ENCODE data around the gene NPIPB8. TPM values are rescaled to one million over a fixed set of nuclear protein-coding genes. Genes with fewer than 3 reads are reported as not detected.
A peak's percentile ranks its signal among the peaks of the same experiment; 100 is the strongest.
"Not testable (repeated sequence)": the region's sequence is repeated elsewhere in the genome, so short reads cannot be mapped to it uniquely, and the experiment has no call there.

Gene NPIPB8
- total RNA-seq, 4 donors from 2014 or later = 0.22 TPM; not detected in 3

DNA sequence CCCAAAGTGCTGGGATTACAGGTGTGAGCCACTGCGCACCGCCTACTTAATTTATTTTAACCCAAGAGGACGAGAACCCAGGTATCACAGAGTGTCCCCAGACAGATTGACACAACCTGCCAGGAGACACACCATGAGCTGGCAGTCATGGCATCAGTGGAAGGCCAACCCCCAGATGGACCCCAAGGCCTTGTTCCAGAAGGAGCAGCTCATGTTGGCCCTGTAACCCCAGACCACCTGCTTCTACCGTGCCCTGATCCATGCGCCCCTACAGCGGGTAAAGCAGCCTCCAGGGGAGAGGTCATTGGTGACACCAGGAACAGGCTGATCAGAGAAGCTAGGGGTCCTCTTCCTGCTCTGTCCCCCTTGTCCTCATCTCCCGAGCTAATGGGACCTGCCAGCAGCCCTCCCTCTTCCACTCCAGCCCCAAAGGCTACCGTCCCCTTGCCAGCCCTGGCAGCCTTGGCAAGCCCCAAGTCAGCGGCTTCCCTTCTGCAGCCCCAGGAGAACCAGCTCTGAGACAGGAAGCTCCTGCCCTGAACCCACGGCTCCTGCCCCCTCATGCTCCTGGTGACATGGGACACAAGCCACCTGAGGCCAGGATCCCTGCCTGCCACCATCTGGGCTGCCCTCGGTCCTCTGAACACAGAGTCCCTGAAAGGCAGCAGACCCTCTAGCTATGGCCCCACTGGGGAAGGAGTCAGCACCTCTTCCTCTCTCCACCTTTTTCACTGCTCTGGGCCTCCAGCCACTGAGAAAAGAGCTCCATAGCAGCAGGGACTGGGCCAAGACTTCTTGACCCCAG lies 34.3 kb upstream of the NPIPB8 start:
- H3K9me3 ChIP-seq = no peaks in the 10 kb centered on the region
- no peak overlapping the region for H3K27ac ChIP-seq

DNA sequence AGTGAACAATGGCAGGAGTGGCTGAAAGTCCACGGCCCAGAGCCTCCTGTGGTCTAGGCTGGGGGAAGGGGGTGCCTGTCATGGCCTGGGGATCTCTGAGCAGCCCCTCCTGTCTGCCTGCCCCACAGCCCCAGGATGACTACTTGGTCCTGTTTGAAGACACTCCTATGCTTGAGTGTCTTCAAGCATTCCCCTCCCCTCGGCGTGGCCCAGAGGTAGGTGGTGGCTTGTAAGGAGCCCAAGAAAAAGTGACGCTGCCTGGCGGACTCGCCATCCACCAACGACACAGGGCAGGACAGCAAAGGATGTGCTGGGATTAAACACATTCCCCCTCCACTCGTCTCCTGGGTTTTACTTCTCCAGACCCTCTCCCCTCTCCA lies 33.7 kb upstream of the NPIPB8 start:
- no peak overlapping the region for H3K27ac ChIP-seq
- peaks cover 0 to 17% (median 0%) of the 10 kb centered on the region in 3 donors for H3K36me3 ChIP-seq
- no peak for DNase-seq
- no peak overlapping the region for H3K4me3 ChIP-seq
- intact Hi-C loops (cut with DNase I) = no loop called here
- no peak for TF ChIP-seq POLR2A (IDR thresholded peaks at IDR 0.05)
- TF ChIP-seq, protein P1, sequence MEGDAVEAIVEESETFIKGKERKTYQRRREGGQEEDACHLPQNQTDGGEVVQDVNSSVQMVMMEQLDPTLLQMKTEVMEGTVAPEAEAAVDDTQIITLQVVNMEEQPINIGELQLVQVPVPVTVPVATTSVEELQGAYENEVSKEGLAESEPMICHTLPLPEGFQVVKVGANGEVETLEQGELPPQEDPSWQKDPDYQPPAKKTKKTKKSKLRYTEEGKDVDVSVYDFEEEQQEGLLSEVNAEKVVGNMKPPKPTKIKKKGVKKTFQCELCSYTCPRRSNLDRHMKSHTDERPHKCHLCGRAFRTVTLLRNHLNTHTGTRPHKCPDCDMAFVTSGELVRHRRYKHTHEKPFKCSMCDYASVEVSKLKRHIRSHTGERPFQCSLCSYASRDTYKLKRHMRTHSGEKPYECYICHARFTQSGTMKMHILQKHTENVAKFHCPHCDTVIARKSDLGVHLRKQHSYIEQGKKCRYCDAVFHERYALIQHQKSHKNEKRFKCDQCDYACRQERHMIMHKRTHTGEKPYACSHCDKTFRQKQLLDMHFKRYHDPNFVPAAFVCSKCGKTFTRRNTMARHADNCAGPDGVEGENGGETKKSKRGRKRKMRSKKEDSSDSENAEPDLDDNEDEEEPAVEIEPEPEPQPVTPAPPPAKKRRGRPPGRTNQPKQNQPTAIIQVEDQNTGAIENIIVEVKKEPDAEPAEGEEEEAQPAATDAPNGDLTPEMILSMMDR (IDR thresholded peaks at IDR 0.05) = no peak
- 71 to 86% methylated on average over 6 to 8 of the region's 8 CpGs for WGBS, 2 donors
- H3K9me3 ChIP-seq = no peaks in the 10 kb centered on the region
- peaks cover 0 to 5% (median 0%) of the 10 kb centered on the region in 4 donors for H3K27me3 ChIP-seq
- peaks cover 0 to 3% (median 0%) of the 10 kb centered on the region in 3 donors for H3K4me1 ChIP-seq

More for the DNA sequence above, 34.3 kb upstream of the NPIPB8 start:
- peaks cover 0 to 17% (median 0%) of the 10 kb centered on the region in 3 donors for H3K36me3 ChIP-seq
- TF ChIP-seq POLR2A (IDR thresholded peaks at IDR 0.05) = no peak
- TF ChIP-seq, protein P1 (IDR thresholded peaks at IDR 0.05) = no peak
- H3K4me3 ChIP-seq = no peak overlapping the region
- WGBS, 2 donors = 78 to 100% methylated on average over 1 to 11 of the region's 11 CpGs
- H3K27me3 ChIP-seq = peaks cover 0 to 5% (median 0%) of the 10 kb centered on the region in 4 donors
- no peak for DNase-seq
- intact Hi-C loops (cut with DNase I) = no loop called here
- H3K4me1 ChIP-seq = no peaks in the 10 kb centered on the region

DNA sequence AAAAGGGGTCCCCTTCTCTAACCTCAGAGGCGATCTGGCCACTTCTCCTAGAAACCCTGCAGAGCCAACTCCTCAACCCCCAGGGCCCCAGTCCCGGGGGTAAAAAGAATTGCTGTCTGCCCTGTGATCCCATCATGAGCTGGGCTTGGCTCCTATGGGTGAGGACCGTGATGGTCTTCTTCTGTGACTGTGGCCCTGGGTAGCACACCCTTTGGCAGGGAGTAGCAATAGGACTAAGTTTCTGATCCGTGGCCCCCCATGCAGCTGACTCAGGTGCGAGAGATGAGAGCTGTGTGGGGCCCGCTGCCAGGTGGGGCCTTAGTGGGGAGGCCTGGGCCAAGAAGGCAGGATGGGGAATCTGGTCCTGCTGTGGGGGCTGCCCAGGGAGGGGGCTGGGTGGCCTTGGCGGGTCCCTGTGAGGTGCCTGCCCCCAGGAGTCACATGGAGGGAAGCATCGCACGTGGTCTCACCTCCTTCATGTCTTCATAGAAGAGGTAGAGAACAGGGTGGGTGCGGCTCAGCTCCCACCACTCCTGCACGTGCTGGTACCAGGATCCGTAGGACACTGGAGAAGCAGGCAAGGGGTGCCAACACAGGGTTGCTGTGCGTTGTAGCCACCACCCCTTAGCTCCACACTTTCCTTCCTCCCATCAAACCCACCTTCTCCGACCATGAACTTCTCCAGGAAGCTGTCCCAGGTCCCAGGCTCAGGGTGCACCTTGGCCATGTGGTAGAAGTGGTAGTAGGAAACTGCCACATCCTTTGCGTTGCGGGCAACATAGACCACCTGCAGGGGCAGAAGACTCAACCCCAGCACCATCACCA lies 31.4 kb upstream of the NPIPB8 start:
- TF ChIP-seq POLR2A (IDR thresholded peaks at IDR 0.05) = no peak
- TF ChIP-seq, protein P1 (IDR thresholded peaks at IDR 0.05) = no peak
- no peak overlapping the region for H3K27ac ChIP-seq
- peaks cover 0 to 21% (median 4%) of the 10 kb centered on the region in 3 donors for H3K4me1 ChIP-seq
- H3K27me3 ChIP-seq = peaks cover 0 to 3% (median 0%) of the 10 kb centered on the region in 4 donors
- no peak for DNase-seq
- intact Hi-C loops (cut with DNase I) = no loop called here
- WGBS, 2 donors = 87 to 88% methylated on average over 3 to 13 of the region's 16 CpGs
- H3K36me3 ChIP-seq = peaks cover 0 to 17% (median 0%) of the 10 kb centered on the region in 3 donors
- H3K9me3 ChIP-seq = no peaks in the 10 kb centered on the region
- H3K4me3 ChIP-seq = no peak overlapping the region

DNA sequence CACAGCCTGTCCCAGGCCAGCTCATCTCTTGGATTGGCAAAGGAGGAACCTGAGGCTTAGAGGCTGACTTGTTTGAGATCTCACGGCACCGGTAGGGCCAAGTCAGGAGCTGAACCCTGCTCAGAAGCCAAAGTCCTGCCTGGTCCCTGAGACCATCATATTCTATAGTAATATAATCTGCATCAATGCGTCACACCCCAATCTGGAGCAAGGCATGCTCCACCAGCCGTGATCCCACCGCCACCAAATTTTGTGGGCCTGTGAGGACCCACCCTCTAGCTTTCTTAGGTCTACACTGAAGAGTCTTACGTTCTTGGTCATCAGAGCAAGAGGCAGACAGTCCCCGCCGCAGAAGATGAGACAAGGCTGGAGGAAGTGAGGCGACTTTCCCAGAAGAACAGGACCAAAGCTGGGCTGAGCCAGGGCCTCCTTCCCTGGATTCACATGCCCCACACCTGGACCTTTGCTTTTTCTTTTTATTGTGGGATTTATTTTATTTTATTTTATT lies 30.7 kb upstream of the NPIPB8 start:
- peaks cover 0 to 17% (median 0%) of the 10 kb centered on the region in 3 donors for H3K36me3 ChIP-seq
- H3K9me3 ChIP-seq = no peaks in the 10 kb centered on the region
- H3K4me3 ChIP-seq = no peak overlapping the region
- intact Hi-C loops (cut with DNase I) = no loop called here
- TF ChIP-seq, protein P1 (IDR thresholded peaks at IDR 0.05) = no peak
- no peak for TF ChIP-seq POLR2A (IDR thresholded peaks at IDR 0.05)
- WGBS, 2 donors = 96 to 99% methylated on average over 7 to 9 of the region's 9 CpGs
- peaks cover 0 to 21% (median 4%) of the 10 kb centered on the region in 3 donors for H3K4me1 ChIP-seq
- DNase-seq = no peak
- no peaks in the 10 kb centered on the region for H3K27me3 ChIP-seq
- H3K27ac ChIP-seq = no peak overlapping the region

DNA sequence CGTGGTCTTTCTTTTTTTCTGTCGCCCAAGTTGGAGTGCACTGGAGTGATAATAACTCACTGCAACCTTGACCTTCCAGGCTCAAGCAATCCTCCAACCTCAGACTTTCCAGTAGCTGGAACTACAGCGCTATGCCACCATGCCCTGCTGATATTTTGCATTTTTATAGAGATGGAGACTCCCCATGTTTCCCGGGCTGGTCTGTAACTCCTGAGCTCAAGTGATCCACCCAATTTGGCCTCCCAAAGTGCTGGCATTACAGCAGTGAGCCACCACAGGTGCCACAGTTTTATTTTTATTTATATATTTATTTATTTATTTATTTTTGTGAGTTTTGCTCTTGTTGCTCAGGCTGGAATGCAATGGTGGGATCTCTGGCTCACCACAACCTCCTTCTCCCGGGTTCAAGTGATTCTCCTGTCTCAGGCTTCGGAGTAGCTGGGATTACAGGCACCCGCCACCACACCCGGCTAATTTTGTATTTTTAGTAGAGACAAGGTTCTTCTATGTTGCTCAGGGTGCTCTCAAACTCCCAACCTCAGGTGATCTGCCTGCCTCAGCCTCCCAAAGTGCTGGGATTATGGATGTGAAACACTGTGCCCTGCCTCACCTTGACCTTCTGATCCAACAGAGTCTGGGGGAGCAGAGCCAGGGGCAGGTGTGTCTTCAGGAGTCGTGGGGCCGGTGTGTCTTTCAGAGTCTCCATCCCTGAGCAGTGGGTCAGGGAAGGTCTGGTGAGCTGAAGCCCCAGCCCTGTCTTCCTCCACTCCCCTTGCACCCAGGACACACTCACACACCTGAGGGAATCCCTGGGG lies 30.0 kb upstream of the NPIPB8 start:
- H3K4me3 ChIP-seq = not testable (repeated sequence)
- H3K4me1 ChIP-seq = peaks cover 0 to 21% (median 4%) of the 10 kb centered on the region in 3 donors

DNA sequence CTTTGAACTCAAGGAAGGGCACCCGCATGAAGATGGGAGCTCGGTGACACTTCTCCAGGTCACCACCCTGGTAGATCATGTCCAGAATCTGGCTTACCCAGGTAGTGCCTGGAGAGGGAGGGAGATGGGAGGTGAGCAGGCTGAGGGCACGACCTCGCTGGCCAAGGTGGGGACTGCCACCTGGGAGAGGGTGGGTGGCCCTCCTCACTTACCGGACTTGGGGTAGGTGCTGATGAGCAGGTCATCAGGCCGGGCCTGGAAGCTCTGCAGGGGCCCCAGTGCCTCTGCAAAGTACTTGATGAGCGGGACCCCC lies 29.4 kb upstream of the NPIPB8 start:
- 90 to 100% methylated on average over 1 to 7 of the region's 7 CpGs for WGBS, 2 donors
- DNase-seq; intact Hi-C loops (cut with DNase I); H3K27ac ChIP-seq; H3K9me3 ChIP-seq; H3K4me3 ChIP-seq; H3K27me3 ChIP-seq: not testable (repeated sequence)
- Histone ChIP-seq H3K4me1 (peaks cover 0 to 21% (median 4%) of the 10 kb centered on the region in 3 donors), H3K36me3 (peaks cover 0 to 17% (median 0%) of the 10 kb centered on the region in 3 donors)

More for the DNA sequence above, 30.0 kb upstream of the NPIPB8 start:
- H3K27me3 ChIP-seq; DNase-seq; intact Hi-C loops (cut with DNase I); H3K9me3 ChIP-seq; H3K27ac ChIP-seq: not testable (repeated sequence)
- H3K36me3 ChIP-seq = peaks cover 0 to 17% (median 0%) of the 10 kb centered on the region in 3 donors
- 93 to 95% methylated on average over 8 to 10 of the region's 10 CpGs for WGBS, 2 donors

DNA sequence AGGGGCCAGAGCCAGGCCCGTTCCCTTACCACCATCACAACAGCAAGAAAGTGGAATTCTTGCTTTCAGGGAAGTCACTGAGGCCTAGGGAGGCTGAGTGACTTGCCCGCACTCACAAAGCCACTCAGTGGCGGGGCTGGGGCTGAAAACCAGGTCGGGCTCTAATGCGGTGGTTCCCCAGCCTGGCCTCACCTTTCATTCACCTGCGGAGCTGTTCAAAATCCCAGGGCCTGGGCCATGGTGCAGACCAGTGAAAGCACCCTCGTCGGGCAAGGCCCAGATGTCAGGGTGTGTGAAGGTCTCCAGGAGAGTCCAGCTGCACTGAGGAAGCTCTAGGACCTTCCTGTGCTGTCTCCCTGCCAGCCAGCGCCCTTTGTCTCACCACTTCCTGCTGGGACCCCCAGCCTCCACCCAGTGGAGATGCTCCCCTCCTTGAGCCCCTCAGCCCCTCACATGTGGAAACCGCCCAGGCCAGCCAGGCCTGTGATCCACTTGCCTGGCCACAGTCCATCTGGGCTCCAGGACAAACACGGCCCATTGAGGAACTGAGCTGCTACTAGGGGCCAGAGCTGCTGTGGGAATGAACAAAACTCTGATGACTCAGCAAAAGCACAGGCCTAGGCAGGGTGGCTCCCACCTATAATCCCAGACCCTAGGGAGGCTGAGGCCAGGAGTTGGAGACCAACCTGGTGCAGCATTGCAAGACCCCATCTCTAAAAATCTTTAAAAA lies 28.8 kb upstream of the NPIPB8 start:
- Histone ChIP-seq H3K27ac (peak overlapping the region in 1 of 4 donors; percentile 12), H3K4me1 (peaks cover 0 to 21% (median 4%) of the 10 kb centered on the region in 3 donors), H3K4me3 (peak overlapping the region in 3 of 4 donors; percentile 13 to 53 (median 34)), H3K36me3 (peaks cover 0 to 17% (median 0%) of the 10 kb centered on the region in 3 donors)
- DNase-seq; H3K27me3 ChIP-seq; intact Hi-C loops (cut with DNase I); H3K9me3 ChIP-seq: not testable (repeated sequence)
- WGBS, 2 donors = 89% methylated on average over 7 of the region's 11 CpGs; no CpG with 5 or more reads in 1 of the 2 donors
